Keratinocyte (primary cell): ENCODE results near the gene SH3RF1. TPM values are rescaled to one million over a fixed set of nuclear protein-coding genes. Genes with fewer than 3 reads are reported as not detected.

ENCODE experiments used
- DNase-seq: peaks from one replicate; pipeline ENCODE4 v3.0.0-alpha.2; 2011; ENCODE audit warnings: low read depth, missing footprints, low spot score
- FAIRE-seq: peaks from 2 replicates; lab custom pipeline; 2011; peaks lifted over from hg19 to GRCh38; lab: Jason Lieb, UNC
- H2AFZ ChIP-seq: 2 replicates; pipeline ENCODE4 v1.6.0; 2012; ENCODE audit warnings: low read length, control low read depth, inconsistent platforms; ENCODE audit not compliant: control insufficient read depth
- H3K27ac ChIP-seq: 2 replicates; pipeline ENCODE4 v1.5.1; 2011; ENCODE audit warnings: low read length; ENCODE audit not compliant: control insufficient read depth, insufficient read depth
- H3K27me3 ChIP-seq: 3 replicates; pipeline ENCODE4 v1.6.0; 2011; ENCODE audit warnings: low read length; ENCODE audit not compliant: control insufficient read depth, insufficient read depth; ENCODE audit errors: extremely low read depth
- H3K36me3 ChIP-seq, 2 experiments: 2 replicates in 1 of 2; 3 replicates in 1 of 2; pipeline ENCODE4 v1.5.1; 2011; ENCODE audit warnings: low read length in 2 of 2, mild to moderate bottlenecking in 1 of 2; ENCODE audit not compliant: control insufficient read depth in 2 of 2, insufficient read depth in 2 of 2; ENCODE audit errors: extremely low read depth in 1 of 2
- H3K4me1 ChIP-seq: 3 replicates; pipeline ENCODE4 v1.5.1; 2011; ENCODE audit warnings: low read length; ENCODE audit not compliant: control insufficient read depth, insufficient read depth; ENCODE audit errors: extremely low read depth
- H3K4me2 ChIP-seq: 3 replicates; pipeline ENCODE4 v1.6.0; 2011; ENCODE audit warnings: low read depth, low read length; ENCODE audit not compliant: control insufficient read depth, insufficient read depth; ENCODE audit errors: extremely low read depth
- H3K4me3 ChIP-seq, 3 experiments: fragments of 200-600 bp in 1 of 3; sonication (generic) in 1 of 3; 2 replicates in 2 of 3; 3 replicates in 1 of 3; pipeline ENCODE4 v1.5.1; 2011 to 2016; ENCODE audit warnings: low read length in 3 of 3, mild to moderate bottlenecking in 3 of 3, control low read depth in 2 of 3, inconsistent platforms in 1 of 3, low read depth in 1 of 3, mixed read lengths in 1 of 3, mixed run types in 1 of 3, moderate library complexity in 1 of 3; ENCODE audit not compliant: control insufficient read depth in 2 of 3, insufficient read depth in 2 of 3; ENCODE audit errors: extremely low read depth in 1 of 3
- H3K79me2 ChIP-seq: 2 replicates; pipeline ENCODE4 v1.6.0; 2012; ENCODE audit warnings: low read length; ENCODE audit not compliant: control insufficient read depth, insufficient read depth
- H3K9ac ChIP-seq: 3 replicates; pipeline ENCODE4 v1.6.0; 2011; ENCODE audit warnings: low read length; ENCODE audit not compliant: control insufficient read depth, insufficient read depth; ENCODE audit errors: extremely low read depth
- H3K9me1 ChIP-seq: 3 replicates; pipeline ENCODE4 v1.6.0; 2011; ENCODE audit warnings: low read length; ENCODE audit not compliant: control insufficient read depth, insufficient read depth; ENCODE audit errors: extremely low read depth
- H3K9me3 ChIP-seq: 2 replicates; pipeline ENCODE4 v1.5.1; 2012; ENCODE audit warnings: low read depth, low read length; ENCODE audit not compliant: control insufficient read depth
- H4K20me1 ChIP-seq: 3 replicates; pipeline ENCODE4 v1.6.0; 2011; ENCODE audit warnings: low read length; ENCODE audit not compliant: control insufficient read depth, insufficient read depth; ENCODE audit errors: extremely low read depth
- EZH2 ChIP-seq: IDR thresholded peaks from one replicate; pipeline ENCODE4 v1.6.1; 2012; ENCODE audit warnings: inconsistent platforms, mild to moderate bottlenecking, low read length, moderate library complexity
- dilution Hi-C: fragments of 300-500 bp; cut with MboI; formaldehyde crosslinking; loops from one replicate; pipeline ENCODE4 v1.7.0; 2020; ENCODE audit warnings: low sequenced_read_pairs; ENCODE audit not compliant: extremely low pct_ligation_motif_present
- polyA plus RNA-seq, 5 experiments: library from polyadenylated mRNA; depleted of rRNA in 3 of 5; stranded (reverse) in 3 of 5; stranded (forward) in 1 of 5; unstranded in 1 of 5; fragments of >200 nt; gene quantifications; 1 replicate in 1 of 5; 2 replicates in 3 of 5; 3 replicates in 1 of 5; pipeline versions ENCODE4 v1.2.1 to v1.2.3, GENCODE V29; 2011 to 2012; ENCODE audit warnings: missing spikeins in 2 of 5, low read depth in 1 of 5, low replicate concordance in 1 of 5
- TF ChIP-seq, protein P1 (sequence below), 3 experiments: IDR thresholded peaks in 1 of 3; conservative IDR thresholded peaks in 1 of 3; optimal IDR thresholded peaks in 1 of 3; 2 replicates in 2 of 3; 3 replicates in 1 of 3; pipeline versions ENCODE3 to v1.5.1; 2011; ENCODE audit warnings: low read length in 3 of 3, mild to moderate bottlenecking in 3 of 3, moderate library complexity in 2 of 3, control low read depth in 1 of 3, inconsistent platforms in 1 of 3; ENCODE audit not compliant: insufficient read depth in 2 of 3; ENCODE audit errors: extremely low read depth in 1 of 3

The SH3RF1 gene
- polyA plus RNA-seq, 1 donor (not counting 4 experiments of a cell fraction or from before 2014, with no cell fraction given): 9.5 TPM

DNA sequence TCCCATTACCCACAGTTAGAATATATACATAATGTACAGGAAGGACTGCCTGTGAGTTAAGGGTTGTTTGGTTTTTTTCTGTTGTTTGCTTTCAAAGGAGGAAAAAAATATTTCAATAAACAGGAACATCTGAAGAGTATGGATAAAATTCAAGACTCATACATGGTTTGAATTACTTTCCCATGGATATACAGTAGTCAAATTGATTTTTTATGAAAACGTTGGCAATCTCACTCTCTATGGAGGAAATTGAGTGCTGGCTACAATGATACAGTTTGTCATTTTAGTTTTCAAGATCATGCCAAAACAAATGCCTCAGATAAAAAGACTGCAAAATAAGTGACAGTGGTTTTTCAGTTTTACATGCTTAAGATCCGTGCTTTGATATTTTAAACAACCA is 116.6 kb downstream of the SH3RF1 start:
- dilution Hi-C loops: no loop called here
- H3K4me3 ChIP-seq: no peak overlapping the region
- H2AFZ ChIP-seq: no peak overlapping the region
- H3K4me1 ChIP-seq: peaks cover 2% of the 10 kb centered on the region
- no peak overlapping the region for H3K27ac ChIP-seq
- H3K9me3 ChIP-seq: no peaks in the 10 kb centered on the region
- no peak for TF ChIP-seq EZH2
- TF ChIP-seq, protein P1, sequence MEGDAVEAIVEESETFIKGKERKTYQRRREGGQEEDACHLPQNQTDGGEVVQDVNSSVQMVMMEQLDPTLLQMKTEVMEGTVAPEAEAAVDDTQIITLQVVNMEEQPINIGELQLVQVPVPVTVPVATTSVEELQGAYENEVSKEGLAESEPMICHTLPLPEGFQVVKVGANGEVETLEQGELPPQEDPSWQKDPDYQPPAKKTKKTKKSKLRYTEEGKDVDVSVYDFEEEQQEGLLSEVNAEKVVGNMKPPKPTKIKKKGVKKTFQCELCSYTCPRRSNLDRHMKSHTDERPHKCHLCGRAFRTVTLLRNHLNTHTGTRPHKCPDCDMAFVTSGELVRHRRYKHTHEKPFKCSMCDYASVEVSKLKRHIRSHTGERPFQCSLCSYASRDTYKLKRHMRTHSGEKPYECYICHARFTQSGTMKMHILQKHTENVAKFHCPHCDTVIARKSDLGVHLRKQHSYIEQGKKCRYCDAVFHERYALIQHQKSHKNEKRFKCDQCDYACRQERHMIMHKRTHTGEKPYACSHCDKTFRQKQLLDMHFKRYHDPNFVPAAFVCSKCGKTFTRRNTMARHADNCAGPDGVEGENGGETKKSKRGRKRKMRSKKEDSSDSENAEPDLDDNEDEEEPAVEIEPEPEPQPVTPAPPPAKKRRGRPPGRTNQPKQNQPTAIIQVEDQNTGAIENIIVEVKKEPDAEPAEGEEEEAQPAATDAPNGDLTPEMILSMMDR (optimal IDR thresholded peaks at IDR 0.05 in 1 of 3, IDR thresholded peaks at IDR 0.05 in 1 of 3, conservative IDR thresholded peaks at IDR 0.05 in 1 of 3; ENCODE audit: extremely low read depth in 1 of 3, insufficient read depth in 2 of 3, low read length in 3 of 3): no peak
- no peak overlapping the region for H3K9ac ChIP-seq
- no peaks in the 10 kb centered on the region for H3K27me3 ChIP-seq
- H3K36me3 ChIP-seq: peaks cover 8 to 16% of the 10 kb centered on the region in 2 experiments
- peaks cover 13% of the 10 kb centered on the region for H3K79me2 ChIP-seq
- no peaks in the 10 kb centered on the region for H4K20me1 ChIP-seq
- H3K4me2 ChIP-seq: no peak overlapping the region
- no peaks in the 10 kb centered on the region for H3K9me1 ChIP-seq
- no peak for DNase-seq
- no peak for FAIRE-seq

DNA sequence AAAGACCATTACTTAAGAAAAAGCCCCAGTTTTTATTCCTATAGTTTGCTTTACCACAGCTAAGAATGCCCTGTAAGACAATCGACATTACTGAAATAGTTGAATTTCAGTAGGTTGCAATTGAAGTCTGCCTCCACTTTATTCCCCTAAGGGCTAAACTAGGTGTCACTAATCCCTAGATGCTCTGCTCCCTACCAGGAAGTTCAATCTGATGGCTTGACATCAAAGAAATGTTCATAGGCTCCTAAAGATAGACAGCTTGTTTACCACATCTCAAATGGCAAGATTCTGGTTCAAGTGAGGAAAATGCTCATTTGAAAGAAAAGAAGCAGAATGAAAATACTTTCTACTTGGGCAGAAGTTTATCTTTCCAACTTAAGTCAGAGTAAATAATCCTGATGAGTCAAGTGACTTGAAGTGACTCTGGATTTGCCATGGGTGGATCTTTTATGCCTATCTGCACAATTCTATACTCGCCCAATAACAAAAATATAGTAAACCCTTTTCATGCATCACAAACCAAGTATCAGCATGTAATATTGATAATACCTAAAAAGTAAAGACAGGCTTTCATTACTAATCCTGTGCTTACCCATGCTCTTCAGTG is 117.2 kb downstream of the SH3RF1 start:
- Histone ChIP-seq H3K9ac (no peak overlapping the region), H3K36me3 (peaks cover 8 to 16% of the 10 kb centered on the region in 2 experiments), H2AFZ (no peak overlapping the region), H3K79me2 (peaks cover 10% of the 10 kb centered on the region), H3K9me3 (no peaks in the 10 kb centered on the region), H3K4me3 (no peak overlapping the region), H4K20me1 (no peaks in the 10 kb centered on the region), H3K27ac (no peak overlapping the region), H3K4me1 (peaks cover 3% of the 10 kb centered on the region), H3K9me1 (no peaks in the 10 kb centered on the region), H3K4me2 (no peak overlapping the region), H3K27me3 (no peaks in the 10 kb centered on the region)
- DNase-seq (no peak), FAIRE-seq (no peak)
- no peak for TF ChIP-seq EZH2
- TF ChIP-seq, protein P1 (optimal IDR thresholded peaks at IDR 0.05 in 1 of 3, IDR thresholded peaks at IDR 0.05 in 1 of 3, conservative IDR thresholded peaks at IDR 0.05 in 1 of 3; ENCODE audit: extremely low read depth in 1 of 3, insufficient read depth in 2 of 3, low read length in 3 of 3): no peak
- dilution Hi-C loops: no loop called here
